Measurements from ENCODE around the gene GATA3.

GATA3 gene

GRCh38 chr10:8054494-8055407 is at the start of gene GATA3:
GATA3 (plus strand) TSS chr10:8054688; CDS start chr10:8055656, 968 bp downstream.
- Histone ChIP-seq H3K27ac (ENCODE audit: low read depth, low read length) (peak within 1 kb of the TSS; percentile 73), H3K9ac (ENCODE audit: low read depth in 1 of 2, low read length in 2 of 2) (peak within 1 kb of the TSS; percentile 47 to 51), H3K4me3 (ENCODE audit: low read depth in 1 of 2, low read length in 2 of 2) (peak within 1 kb of the TSS; percentile 66 to 68), H3K4me1 (ENCODE audit: control insufficient read depth in 1 of 2, insufficient read depth in 2 of 2, low read length in 2 of 2) (peaks cover 13 to 35% of the 10 kb centered on the region in 2 donors), H3K36me3 (ENCODE audit: control insufficient read depth in 1 of 2, insufficient read depth in 2 of 2, low read length in 2 of 2) (no peaks in the 10 kb centered on the region), H3K27me3 (ENCODE audit: control insufficient read depth in 1 of 2, insufficient read depth in 2 of 2, low read length in 2 of 2) (peaks cover 71 to 85% of the 10 kb centered on the region in 2 donors), H3K9me3 (ENCODE audit: control insufficient read depth in 1 of 2, low read length in 2 of 2) (no peaks in the 10 kb centered on the region)

GRCh38 chr10:8006274-8006999 is 48.1 kb upstream of the GATA3 start:
- Histone ChIP-seq H3K9ac (ENCODE audit: low read depth in 1 of 2, low read length in 2 of 2) (no peak overlapping the region), H3K36me3 (ENCODE audit: control insufficient read depth in 1 of 2, insufficient read depth in 2 of 2, low read length in 2 of 2) (peaks cover 4 to 10% of the 10 kb centered on the region in 2 donors), H3K4me1 (ENCODE audit: control insufficient read depth in 1 of 2, insufficient read depth in 2 of 2, low read length in 2 of 2) (peaks cover 0 to 6% of the 10 kb centered on the region in 2 donors), H3K9me3 (ENCODE audit: control insufficient read depth in 1 of 2, low read length in 2 of 2) (peaks cover 6 to 9% of the 10 kb centered on the region in 2 donors), H3K27ac (ENCODE audit: low read depth, low read length) (no peak overlapping the region), H3K27me3 (ENCODE audit: control insufficient read depth in 1 of 2, insufficient read depth in 2 of 2, low read length in 2 of 2) (no peaks in the 10 kb centered on the region), H3K4me3 (ENCODE audit: low read depth in 1 of 2, low read length in 2 of 2) (no peak overlapping the region)

DNA sequence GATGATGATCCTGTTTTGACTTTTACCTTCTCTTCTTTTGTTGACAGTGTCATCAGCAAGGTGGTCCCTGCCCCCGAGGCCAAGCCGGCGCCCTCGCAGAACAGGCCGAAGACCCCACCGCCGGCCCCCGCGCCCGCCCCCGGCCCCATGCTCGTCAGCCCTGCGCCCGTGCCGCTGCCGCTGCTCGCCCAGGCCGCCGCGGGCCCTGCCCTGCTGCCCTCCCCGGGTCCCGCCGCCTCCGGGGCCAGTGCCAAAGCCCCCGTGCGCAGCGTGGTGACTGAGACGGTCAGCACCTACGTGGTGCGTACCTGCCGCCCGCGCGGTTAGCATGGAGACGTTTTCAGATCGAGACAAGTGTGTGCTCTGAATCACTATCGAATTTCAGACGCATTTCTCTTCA is 45.5 kb upstream of the GATA3 start:
- H3K9me3 ChIP-seq (ENCODE audit: control insufficient read depth in 1 of 2, low read length in 2 of 2) = peaks cover 6 to 9% of the 10 kb centered on the region in 2 donors
- no peak overlapping the region for H3K9ac ChIP-seq (ENCODE audit: low read depth in 1 of 2, low read length in 2 of 2)
- no peak overlapping the region for H3K4me3 ChIP-seq (ENCODE audit: low read depth in 1 of 2, low read length in 2 of 2)
- H3K36me3 ChIP-seq (ENCODE audit: control insufficient read depth in 1 of 2, insufficient read depth in 2 of 2, low read length in 2 of 2) = peaks cover 4 to 5% of the 10 kb centered on the region in 2 donors
- peaks cover 15 to 18% of the 10 kb centered on the region in 2 donors for H3K4me1 ChIP-seq (ENCODE audit: control insufficient read depth in 1 of 2, insufficient read depth in 2 of 2, low read length in 2 of 2)
- H3K27me3 ChIP-seq (ENCODE audit: control insufficient read depth in 1 of 2, insufficient read depth in 2 of 2, low read length in 2 of 2) = no peaks in the 10 kb centered on the region
- H3K27ac ChIP-seq (ENCODE audit: low read depth, low read length) = no peak overlapping the region

DNA sequence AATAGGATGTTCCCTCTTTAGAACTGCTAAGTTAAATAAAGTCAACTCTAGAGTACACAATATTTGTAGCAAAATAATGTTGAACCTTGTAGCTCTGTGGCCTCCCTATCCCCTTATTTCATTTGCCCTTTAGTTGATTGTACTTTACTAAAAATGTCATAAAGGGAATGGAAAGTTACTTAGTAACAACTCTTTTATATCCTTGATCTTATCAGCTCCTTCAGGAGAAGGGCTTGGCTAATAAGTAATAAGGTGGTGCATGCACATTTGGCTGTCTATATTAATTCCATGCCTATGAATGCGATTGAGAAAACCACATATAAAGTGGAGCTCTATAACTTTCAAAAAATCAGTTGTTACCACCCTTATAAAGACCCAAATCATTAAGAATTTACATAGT is 41.5 kb upstream of the GATA3 start:
- Histone ChIP-seq H3K9me3 (ENCODE audit: control insufficient read depth in 1 of 2, low read length in 2 of 2) (no peaks in the 10 kb centered on the region), H3K27ac (ENCODE audit: low read depth, low read length) (no peak overlapping the region), H3K4me3 (ENCODE audit: low read depth in 1 of 2, low read length in 2 of 2) (no peak overlapping the region), H3K36me3 (ENCODE audit: control insufficient read depth in 1 of 2, insufficient read depth in 2 of 2, low read length in 2 of 2) (peaks cover 4 to 12% of the 10 kb centered on the region in 2 donors), H3K4me1 (ENCODE audit: control insufficient read depth in 1 of 2, insufficient read depth in 2 of 2, low read length in 2 of 2) (peaks cover 18 to 20% of the 10 kb centered on the region in 2 donors), H3K27me3 (ENCODE audit: control insufficient read depth in 1 of 2, insufficient read depth in 2 of 2, low read length in 2 of 2) (no peaks in the 10 kb centered on the region), H3K9ac (ENCODE audit: low read depth in 1 of 2, low read length in 2 of 2) (no peak overlapping the region)

GRCh38 chr10:8013619-8014018 is 40.9 kb upstream of the GATA3 start:
- H3K4me3 ChIP-seq (ENCODE audit: low read depth in 1 of 2, low read length in 2 of 2) = no peak overlapping the region
- peaks cover 4 to 12% of the 10 kb centered on the region in 2 donors for H3K36me3 ChIP-seq (ENCODE audit: control insufficient read depth in 1 of 2, insufficient read depth in 2 of 2, low read length in 2 of 2)
- H3K27me3 ChIP-seq (ENCODE audit: control insufficient read depth in 1 of 2, insufficient read depth in 2 of 2, low read length in 2 of 2) = no peaks in the 10 kb centered on the region

DNA sequence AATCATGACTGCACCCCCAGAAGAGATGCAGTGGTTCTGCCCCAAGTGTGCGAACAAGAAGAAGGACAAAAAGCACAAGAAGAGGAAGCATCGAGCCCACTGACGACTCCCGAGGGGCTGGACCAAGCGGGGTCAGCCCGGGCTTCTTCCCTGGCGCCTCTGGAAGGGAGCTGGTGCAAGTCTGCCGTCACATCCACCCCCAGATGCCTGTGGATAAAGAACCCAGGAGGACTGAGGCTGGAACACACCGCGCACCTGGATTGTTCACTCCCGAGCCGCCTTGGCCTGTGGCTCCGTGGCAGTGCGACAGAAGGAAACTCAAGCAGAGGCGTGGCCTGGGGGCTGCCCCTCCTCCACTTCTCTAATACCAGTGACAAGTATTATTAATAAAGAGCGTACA is 39.8 kb upstream of the GATA3 start:
- Histone ChIP-seq H3K4me1 (ENCODE audit: control insufficient read depth in 1 of 2, insufficient read depth in 2 of 2, low read length in 2 of 2) (peaks cover 18 to 20% of the 10 kb centered on the region in 2 donors), H3K36me3 (ENCODE audit: control insufficient read depth in 1 of 2, insufficient read depth in 2 of 2, low read length in 2 of 2) (peaks cover 4 to 12% of the 10 kb centered on the region in 2 donors), H3K4me3 (ENCODE audit: low read depth in 1 of 2, low read length in 2 of 2) (no peak overlapping the region), H3K27me3 (ENCODE audit: control insufficient read depth in 1 of 2, insufficient read depth in 2 of 2, low read length in 2 of 2) (no peaks in the 10 kb centered on the region), H3K9ac (ENCODE audit: low read depth in 1 of 2, low read length in 2 of 2) (no peak overlapping the region), H3K9me3 (ENCODE audit: control insufficient read depth in 1 of 2, low read length in 2 of 2) (no peaks in the 10 kb centered on the region), H3K27ac (ENCODE audit: low read depth, low read length) (no peak overlapping the region)

More at GRCh38 chr10:8013619-8014018, 40.9 kb upstream of the GATA3 start:
- Histone ChIP-seq H3K9ac (ENCODE audit: low read depth in 1 of 2, low read length in 2 of 2) (no peak overlapping the region), H3K4me1 (ENCODE audit: control insufficient read depth in 1 of 2, insufficient read depth in 2 of 2, low read length in 2 of 2) (peaks cover 18 to 20% of the 10 kb centered on the region in 2 donors), H3K9me3 (ENCODE audit: control insufficient read depth in 1 of 2, low read length in 2 of 2) (no peaks in the 10 kb centered on the region), H3K27ac (ENCODE audit: low read depth, low read length) (no peak overlapping the region)

DNA sequence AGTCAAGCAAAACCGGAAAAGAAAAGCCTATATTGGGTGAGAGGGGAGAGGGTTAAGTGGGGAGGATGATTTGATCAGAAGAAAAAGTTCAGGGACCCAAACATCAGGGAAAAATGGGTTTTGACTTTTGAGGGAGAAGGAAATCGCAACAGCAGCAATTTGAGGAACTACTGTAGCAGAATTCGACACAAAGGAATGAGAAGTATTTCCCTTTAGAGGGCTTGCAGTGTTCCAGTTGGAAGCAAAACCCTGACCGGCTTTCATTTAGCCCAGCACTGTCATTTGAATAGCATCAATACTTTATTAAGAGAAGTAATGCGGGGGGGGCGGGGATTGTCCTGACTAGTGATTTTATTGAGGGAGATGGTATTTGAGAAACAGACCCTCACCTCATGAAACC is 37.2 kb upstream of the GATA3 start:
- H3K27me3 ChIP-seq (ENCODE audit: control insufficient read depth in 1 of 2, insufficient read depth in 2 of 2, low read length in 2 of 2) = no peaks in the 10 kb centered on the region
- H3K27ac ChIP-seq (ENCODE audit: low read depth, low read length) = no peak overlapping the region
- peaks cover 11 to 17% of the 10 kb centered on the region in 2 donors for H3K4me1 ChIP-seq (ENCODE audit: control insufficient read depth in 1 of 2, insufficient read depth in 2 of 2, low read length in 2 of 2)
- H3K9me3 ChIP-seq (ENCODE audit: control insufficient read depth in 1 of 2, low read length in 2 of 2) = no peaks in the 10 kb centered on the region
- H3K9ac ChIP-seq (ENCODE audit: low read depth in 1 of 2, low read length in 2 of 2) = no peak overlapping the region
- no peak overlapping the region for H3K4me3 ChIP-seq (ENCODE audit: low read depth in 1 of 2, low read length in 2 of 2)
- peaks cover 0 to 9% of the 10 kb centered on the region in 2 donors for H3K36me3 ChIP-seq (ENCODE audit: control insufficient read depth in 1 of 2, insufficient read depth in 2 of 2, low read length in 2 of 2)

DNA sequence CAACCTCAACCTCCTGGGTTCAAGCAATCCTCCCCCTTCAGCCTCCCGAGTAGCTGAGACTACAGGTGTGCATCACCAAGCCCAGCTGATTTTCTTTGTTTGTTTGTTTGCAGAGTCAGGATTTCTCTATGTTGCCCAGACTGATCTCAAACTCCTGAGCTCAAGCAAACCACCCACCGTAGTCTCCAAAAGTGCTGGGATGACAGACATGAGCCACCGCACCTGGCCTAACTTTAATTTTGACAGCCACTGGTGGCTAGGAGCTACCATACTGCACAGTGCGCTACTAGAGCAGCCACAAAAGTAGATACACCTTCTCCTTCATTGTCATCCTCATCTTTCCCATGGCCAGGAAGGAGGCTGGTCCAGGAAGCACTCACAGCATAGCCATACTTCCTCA is 31.2 kb upstream of the GATA3 start:
- Histone ChIP-seq H3K27me3 (ENCODE audit: control insufficient read depth in 1 of 2, insufficient read depth in 2 of 2, low read length in 2 of 2) (peaks cover 2 to 15% of the 10 kb centered on the region in 2 donors), H3K4me3 (ENCODE audit: low read depth in 1 of 2, low read length in 2 of 2) (no peak overlapping the region), H3K9me3 (ENCODE audit: control insufficient read depth in 1 of 2, low read length in 2 of 2) (no peaks in the 10 kb centered on the region), H3K27ac (ENCODE audit: low read depth, low read length) (no peak overlapping the region), H3K36me3 (ENCODE audit: control insufficient read depth in 1 of 2, insufficient read depth in 2 of 2, low read length in 2 of 2) (no peaks in the 10 kb centered on the region), H3K4me1 (ENCODE audit: control insufficient read depth in 1 of 2, insufficient read depth in 2 of 2, low read length in 2 of 2) (no peaks in the 10 kb centered on the region), H3K9ac (ENCODE audit: low read depth in 1 of 2, low read length in 2 of 2) (no peak overlapping the region)

- no peak overlapping the region for H3K27ac ChIP-seq (ENCODE audit: low read depth, low read length)
- no peaks in the 10 kb centered on the region for H3K9me3 ChIP-seq (ENCODE audit: control insufficient read depth in 1 of 2, low read length in 2 of 2)
- no peaks in the 10 kb centered on the region for H3K36me3 ChIP-seq (ENCODE audit: control insufficient read depth in 1 of 2, insufficient read depth in 2 of 2, low read length in 2 of 2)
- H3K4me3 ChIP-seq (ENCODE audit: low read depth in 1 of 2, low read length in 2 of 2) = no peak overlapping the region
- H3K9ac ChIP-seq (ENCODE audit: low read depth in 1 of 2, low read length in 2 of 2) = no peak overlapping the region
- H3K4me1 ChIP-seq (ENCODE audit: control insufficient read depth in 1 of 2, insufficient read depth in 2 of 2, low read length in 2 of 2) = no peaks in the 10 kb centered on the region
- H3K27me3 ChIP-seq (ENCODE audit: control insufficient read depth in 1 of 2, insufficient read depth in 2 of 2, low read length in 2 of 2) = peaks cover 2 to 15% of the 10 kb centered on the region in 2 donors
Measured at GRCh38 chr10:8023851-8024250, 30.6 kb upstream of the GATA3 start.

Data from duodenal mucosa (tissue), 2 donors.